GM19193 (cell line): ENCODE data around the gene LRP1B.

Source experiments
- POLR2A ChIP-seq: IDR thresholded peaks from 4 replicates; pipeline ENCODE4 v1.6.1; 2011; ENCODE audit not compliant: insufficient read depth, insufficient read length; ENCODE audit errors: extremely low read depth

LRP1B gene

DNA sequence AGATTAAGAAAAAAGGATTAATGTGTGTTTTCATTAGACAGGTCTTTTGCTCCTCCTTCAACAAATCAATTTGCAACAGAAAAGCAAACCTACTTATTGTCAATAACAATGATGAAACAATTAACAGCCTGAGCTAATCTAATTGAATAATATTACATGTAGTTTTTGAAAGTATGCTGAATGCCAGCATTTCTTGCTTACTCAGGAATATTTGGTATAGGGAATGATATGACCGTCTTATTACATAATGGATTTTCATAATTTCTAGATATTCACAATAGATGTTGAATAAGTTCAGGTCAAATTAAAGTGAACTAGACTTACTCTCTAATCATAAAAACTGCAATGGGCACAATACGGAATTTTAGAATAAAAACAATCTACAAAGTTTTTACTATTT is 1856.9 kb downstream of the LRP1B start:
- TF ChIP-seq POLR2A = no peak

DNA sequence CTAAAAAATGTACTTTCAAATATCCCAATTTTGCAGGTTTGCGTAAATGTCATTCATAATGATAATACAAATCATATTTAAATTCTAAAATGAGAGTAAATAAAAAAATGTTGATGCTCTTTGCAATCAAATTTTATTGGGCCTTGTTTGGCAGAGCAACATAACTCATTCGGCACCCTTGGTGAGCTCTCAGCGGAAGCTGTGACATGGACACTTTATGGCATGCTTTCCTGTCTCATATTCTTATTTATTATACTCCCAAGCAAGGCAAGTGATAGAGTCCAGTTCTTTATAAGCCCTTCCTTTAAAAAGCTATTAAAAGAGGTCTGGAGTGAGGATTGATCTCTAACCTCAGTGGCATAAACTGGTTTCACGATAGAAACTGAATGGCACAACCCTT is 1857.4 kb downstream of the LRP1B start:
- no peak for TF ChIP-seq POLR2A

DNA sequence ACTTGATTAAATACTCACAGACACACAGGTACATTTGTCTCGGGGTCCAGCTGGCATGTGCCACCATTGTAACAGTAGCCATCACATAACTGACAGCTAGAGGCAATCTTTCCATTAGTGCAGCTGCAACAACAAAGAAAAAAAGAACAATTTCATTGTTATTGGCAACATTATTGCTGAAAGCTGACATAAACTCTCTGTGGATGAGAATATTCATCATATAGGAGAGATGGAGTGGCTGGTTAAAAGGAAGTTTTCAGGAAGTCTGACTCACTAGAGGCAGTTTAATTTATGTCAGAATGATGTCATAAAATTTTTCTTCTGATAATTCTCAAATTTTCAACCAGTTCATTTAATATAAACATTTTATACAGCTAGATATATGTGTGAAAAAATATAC is 1860.6 kb downstream of the LRP1B start:
- TF ChIP-seq POLR2A = no peak

DNA sequence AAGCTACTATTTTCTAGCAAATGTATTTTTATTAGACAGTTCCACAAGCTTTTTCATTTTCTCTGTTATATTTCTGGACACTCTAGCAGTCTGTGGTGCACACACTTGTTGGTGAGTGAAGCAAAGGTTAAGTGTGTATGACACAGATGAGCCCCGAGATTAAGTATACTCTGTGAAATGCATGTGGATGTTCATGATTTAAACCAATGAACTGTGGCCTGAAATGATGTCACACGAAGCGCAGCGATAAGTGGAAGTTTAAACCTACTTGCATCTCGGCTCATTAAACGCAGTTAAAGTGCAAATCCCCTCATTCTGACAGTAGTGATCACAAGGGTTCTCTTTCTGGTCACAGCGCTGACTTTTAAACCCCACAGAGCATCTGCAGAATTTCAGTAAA is 1861.8 kb downstream of the LRP1B start:
- TF ChIP-seq POLR2A = no peak

DNA sequence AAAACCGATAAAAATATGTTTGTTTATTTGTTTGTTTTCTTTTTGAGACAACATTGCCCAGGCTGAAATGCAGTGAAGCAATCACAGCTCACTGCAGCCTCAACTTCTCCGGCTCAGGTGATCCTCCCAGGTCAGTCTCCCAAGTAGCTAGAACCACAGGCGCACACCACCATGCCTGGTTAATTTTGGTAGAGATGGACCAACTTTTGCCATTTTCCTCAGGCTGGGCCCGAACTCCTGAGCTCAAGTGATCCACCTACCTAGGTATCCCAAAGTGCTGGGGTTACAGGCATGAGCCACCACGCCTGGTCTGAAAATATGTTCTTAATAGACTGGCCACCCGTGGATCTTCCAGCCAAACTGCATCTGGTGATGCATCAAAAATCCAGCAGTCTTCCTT is 1867.9 kb downstream of the LRP1B start:
- TF ChIP-seq POLR2A = no peak

DNA sequence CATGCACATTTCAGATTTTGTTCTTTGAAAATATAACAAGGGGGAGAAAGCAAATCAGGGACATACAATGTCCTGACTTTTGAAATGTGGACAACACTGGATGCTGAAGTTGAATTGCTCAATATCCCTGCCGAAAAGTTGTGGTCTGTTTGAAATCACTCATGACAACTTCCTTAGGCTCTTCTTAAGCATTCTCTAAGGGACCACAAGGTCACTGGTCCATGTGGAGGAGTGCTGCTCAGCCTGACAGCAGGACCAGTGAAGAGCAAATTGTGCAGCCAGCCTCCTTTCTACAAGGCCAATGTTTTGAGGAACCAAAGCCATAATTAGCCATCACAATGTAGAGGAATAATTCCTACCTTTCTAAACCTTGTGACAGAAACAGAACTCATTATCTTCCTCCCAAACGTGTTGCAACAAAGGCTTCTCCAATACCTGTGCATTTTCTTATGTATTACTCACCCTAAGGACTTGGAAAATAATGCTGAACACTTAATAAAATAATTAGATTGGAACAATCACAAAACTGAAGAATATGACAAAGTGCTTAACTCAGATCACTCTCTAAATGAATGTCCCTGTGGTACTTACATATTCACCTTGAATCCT is 1873.0 kb downstream of the LRP1B start:
- no peak for TF ChIP-seq POLR2A

GRCh38 chr2:140256080-140256479 is 1874.7 kb downstream of the LRP1B start:
- TF ChIP-seq POLR2A = no peak

DNA sequence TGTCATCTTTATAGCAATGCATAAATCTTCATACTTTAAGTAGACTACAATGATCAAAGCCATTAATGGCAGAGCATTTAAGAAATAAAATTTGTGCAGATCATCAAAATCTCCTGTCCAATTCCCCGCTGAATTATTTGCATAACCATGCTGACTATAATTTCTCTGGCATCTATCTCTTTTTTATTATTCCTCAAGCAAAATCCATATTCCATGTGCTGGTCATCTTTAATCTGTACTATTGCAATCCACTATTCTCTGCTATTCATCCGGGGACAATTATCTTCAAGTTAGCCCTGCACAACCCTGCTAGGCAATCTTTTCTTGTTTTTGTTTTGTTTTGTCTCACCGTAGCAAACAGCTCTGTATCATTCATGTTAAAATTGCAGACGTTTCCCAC is 1881.0 kb downstream of the LRP1B start:
- no peak for TF ChIP-seq POLR2A

DNA sequence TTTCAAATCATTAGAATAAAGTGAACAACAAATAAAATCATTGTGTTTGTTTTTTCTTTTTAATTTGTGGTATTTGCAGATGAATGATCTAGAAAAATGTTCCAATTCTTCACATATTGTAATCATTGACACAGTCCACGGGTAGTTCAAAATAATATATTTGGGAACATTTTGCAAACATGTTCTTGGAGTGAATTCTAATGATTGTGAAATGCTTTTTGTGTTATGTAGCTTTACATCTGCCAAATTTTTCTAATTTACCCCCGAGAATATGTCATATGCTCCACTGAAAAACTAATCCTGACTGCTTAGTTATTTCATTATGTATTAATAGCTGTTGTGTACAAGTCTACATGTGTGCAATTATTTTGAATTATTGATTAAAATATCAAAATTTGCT is 1882.2 kb downstream of the LRP1B start:
- no peak for TF ChIP-seq POLR2A

GRCh38 chr2:140247451-140248195 is 1883.2 kb downstream of the LRP1B start:
- no peak for TF ChIP-seq POLR2A

DNA sequence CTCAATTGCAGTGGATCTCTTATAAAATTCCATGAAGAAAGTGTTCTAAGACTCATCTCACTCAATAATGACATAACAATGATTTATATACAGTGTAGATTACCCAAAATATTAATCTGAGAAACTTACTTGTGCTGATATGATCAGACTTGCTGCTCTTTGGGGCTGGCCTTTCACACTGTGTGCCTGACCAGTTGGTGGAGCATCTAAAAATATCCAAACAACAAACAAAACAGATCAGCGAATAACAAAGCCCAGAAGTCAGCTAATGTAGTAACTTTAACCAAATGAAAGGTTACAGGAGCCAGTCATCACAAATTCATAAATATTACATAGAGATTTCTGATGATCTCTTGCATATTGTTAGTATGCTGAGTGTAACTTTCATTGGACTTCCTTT is 1883.9 kb downstream of the LRP1B start:
- TF ChIP-seq POLR2A = no peak

DNA sequence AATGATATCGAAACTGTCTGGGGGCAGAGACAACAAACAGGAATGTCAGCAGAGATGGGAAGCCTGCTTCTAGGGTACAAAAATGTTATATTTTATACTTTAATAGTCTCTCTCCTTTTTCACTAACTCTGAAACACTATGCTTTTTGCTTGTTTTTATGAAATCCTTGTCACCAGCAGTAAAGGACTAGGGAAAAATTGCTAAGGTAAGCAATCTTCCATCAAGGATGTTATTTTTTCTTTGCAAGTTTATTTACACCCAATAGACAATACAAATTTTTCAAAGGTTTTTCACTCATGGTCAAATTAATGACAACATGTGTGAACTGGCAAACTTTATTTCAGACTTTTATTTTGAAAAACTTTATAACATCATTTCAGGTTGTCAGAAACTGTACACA is 1884.8 kb downstream of the LRP1B start:
- no peak for TF ChIP-seq POLR2A

DNA sequence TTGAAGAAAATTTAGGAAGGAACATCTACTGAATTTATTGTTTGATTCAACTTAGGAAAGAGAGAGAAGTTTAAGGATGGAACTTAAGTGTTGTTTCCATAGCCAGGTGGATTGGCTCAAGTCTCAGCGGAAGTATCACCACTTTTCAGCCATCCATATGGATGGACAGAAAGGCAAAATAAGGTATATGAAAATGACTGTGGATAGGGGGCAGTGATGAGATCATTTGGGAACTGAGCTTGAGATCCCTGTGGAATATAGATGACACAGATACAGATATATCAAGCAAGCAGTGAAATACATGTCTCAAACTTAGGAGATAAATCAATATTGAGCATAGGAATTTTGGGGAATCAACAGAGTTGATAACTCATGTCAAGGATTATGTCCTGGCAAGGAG is 1887.9 kb downstream of the LRP1B start:
- TF ChIP-seq POLR2A = no peak

GRCh38 chr2:140234116-140234515 is 1896.7 kb downstream of the LRP1B start:
- TF ChIP-seq POLR2A = no peak

GRCh38 chr2:140210963-140211362 is 1919.9 kb downstream of the LRP1B start:
- no peak for TF ChIP-seq POLR2A

DNA sequence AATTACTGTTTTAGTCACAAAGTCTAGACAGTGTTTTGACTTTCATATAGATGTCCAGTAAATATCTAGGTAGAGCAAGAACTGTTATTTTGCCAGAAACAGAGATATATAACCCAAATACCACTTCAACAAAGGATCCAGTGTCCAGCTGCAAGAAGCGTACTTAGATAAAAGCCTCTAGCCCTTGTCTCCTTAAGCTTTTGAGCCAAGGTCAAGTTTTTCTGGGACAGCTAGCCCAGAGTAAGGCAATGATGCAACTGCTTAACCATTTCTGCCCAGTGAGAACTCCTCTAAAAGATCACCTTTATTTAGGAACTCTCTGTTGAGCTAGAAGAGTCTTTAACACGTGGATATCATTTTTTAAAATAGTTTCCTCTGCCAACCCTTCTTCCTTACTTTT is 1925.7 kb downstream of the LRP1B start:
- no peak for TF ChIP-seq POLR2A
